Dermis blood vessel endothelial cell (primary cell): ENCODE data around the gene PINLYP. TPM values are rescaled to one million over a fixed set of nuclear protein-coding genes. Genes with fewer than 3 reads are reported as not detected.

ENCODE experiments used
- total RNA-seq: library from RNA; depleted of rRNA; stranded (reverse); fragments of >200 nt; gene quantifications from 2 replicates; pipeline ENCODE4 v1.2.3, GENCODE V29; 2014

Gene PINLYP
- total RNA-seq, 1 donor from 2014 or later = 0.68 TPM

Other genes starting within 250 kb of the PINLYP start
- 0.05 TPM in 1 of 2 replicates, not detected in the other for gene CD177, start 222.1 kb upstream of the PINLYP start, total RNA-seq
- gene TEX101, start 160.9 kb upstream of the PINLYP start, total RNA-seq = not detected in 2 replicates
- gene LYPD3, start 110.2 kb upstream of the PINLYP start, total RNA-seq = 0.17 and 0.33 TPM in 2 replicates
- gene PHLDB3, start 71.1 kb upstream of the PINLYP start, total RNA-seq = 34.2 and 49.8 TPM in 2 replicates
- 102 and 104 TPM in 2 replicates for gene ETHE1, start 48.6 kb upstream of the PINLYP start, total RNA-seq
- 0.23 TPM in 1 of 2 replicates, not detected in the other for gene ZNF575, start 42.6 kb upstream of the PINLYP start, total RNA-seq
- 16.8 and 18.6 TPM in 2 replicates for gene XRCC1, start 274 bp upstream of the PINLYP start, total RNA-seq
- 27.2 and 34.6 TPM in 2 replicates for gene IRGQ, start 20.3 kb downstream of the PINLYP start, total RNA-seq
- 10.8 and 12.6 TPM in 2 replicates for gene ZNF576, start 20.8 kb downstream of the PINLYP start, total RNA-seq
- 0.05 and 0.17 TPM in 2 replicates for gene SRRM5, start 36.3 kb downstream of the PINLYP start, total RNA-seq
- gene ZNF428, start 43.8 kb downstream of the PINLYP start, total RNA-seq = 41.5 and 46.5 TPM in 2 replicates
- gene CADM4, start 64.0 kb downstream of the PINLYP start, total RNA-seq = 8.7 and 11.9 TPM in 2 replicates
- gene PLAUR, start 94.4 kb downstream of the PINLYP start, total RNA-seq = 23.3 and 24.2 TPM in 2 replicates
- not detected in 2 replicates for gene IRGC, start 140.3 kb downstream of the PINLYP start, total RNA-seq
- gene SMG9, start 179.2 kb downstream of the PINLYP start, total RNA-seq = 8.8 and 9.0 TPM in 2 replicates
- 0.09 and 0.51 TPM in 2 replicates for gene KCNN4, start 205.2 kb downstream of the PINLYP start, total RNA-seq
- 0.09 and 0.17 TPM in 2 replicates for gene LYPD5, start 226.6 kb downstream of the PINLYP start, total RNA-seq